ENCODE measurements around the gene RIT1.

DNA sequence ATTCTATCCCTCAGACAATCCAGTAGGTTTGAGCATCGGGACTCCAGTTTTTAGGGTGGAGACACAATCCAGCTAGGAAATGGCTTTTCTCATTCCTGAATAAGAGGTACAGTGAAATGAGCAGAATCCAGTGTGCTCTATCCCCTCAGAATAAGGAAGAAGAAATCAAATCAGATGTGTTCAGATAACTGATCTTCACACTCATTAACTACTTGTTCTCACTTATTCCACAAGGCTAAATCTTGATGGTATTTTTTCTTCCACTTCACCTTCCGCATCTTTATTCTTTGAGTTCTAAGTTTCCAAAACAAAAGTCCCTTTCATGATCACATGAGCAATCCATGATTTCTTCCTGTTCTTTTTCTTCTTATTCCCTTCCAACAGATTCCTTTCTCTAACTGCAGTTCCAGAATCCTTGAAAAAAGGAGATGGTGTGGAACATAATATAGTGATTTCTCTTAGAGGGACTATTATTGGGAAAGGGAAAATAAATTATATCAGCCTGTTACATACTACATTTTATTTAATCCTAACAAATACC, 50.1 kb downstream of the RIT1 start:
- TF ChIP-seq, protein P1, sequence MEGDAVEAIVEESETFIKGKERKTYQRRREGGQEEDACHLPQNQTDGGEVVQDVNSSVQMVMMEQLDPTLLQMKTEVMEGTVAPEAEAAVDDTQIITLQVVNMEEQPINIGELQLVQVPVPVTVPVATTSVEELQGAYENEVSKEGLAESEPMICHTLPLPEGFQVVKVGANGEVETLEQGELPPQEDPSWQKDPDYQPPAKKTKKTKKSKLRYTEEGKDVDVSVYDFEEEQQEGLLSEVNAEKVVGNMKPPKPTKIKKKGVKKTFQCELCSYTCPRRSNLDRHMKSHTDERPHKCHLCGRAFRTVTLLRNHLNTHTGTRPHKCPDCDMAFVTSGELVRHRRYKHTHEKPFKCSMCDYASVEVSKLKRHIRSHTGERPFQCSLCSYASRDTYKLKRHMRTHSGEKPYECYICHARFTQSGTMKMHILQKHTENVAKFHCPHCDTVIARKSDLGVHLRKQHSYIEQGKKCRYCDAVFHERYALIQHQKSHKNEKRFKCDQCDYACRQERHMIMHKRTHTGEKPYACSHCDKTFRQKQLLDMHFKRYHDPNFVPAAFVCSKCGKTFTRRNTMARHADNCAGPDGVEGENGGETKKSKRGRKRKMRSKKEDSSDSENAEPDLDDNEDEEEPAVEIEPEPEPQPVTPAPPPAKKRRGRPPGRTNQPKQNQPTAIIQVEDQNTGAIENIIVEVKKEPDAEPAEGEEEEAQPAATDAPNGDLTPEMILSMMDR (IDR thresholded peaks at IDR 0.05; ENCODE audit: poor library complexity, severe bottlenecking) = no peak
- TF ChIP-seq EP300 (conservative IDR thresholded peaks at IDR 0.05; ENCODE audit: poor library complexity, severe bottlenecking) (no peak), TAF1 (IDR thresholded peaks at IDR 0.05; ENCODE audit: low read depth) (no peak)
- TF ChIP-seq, protein P2, sequence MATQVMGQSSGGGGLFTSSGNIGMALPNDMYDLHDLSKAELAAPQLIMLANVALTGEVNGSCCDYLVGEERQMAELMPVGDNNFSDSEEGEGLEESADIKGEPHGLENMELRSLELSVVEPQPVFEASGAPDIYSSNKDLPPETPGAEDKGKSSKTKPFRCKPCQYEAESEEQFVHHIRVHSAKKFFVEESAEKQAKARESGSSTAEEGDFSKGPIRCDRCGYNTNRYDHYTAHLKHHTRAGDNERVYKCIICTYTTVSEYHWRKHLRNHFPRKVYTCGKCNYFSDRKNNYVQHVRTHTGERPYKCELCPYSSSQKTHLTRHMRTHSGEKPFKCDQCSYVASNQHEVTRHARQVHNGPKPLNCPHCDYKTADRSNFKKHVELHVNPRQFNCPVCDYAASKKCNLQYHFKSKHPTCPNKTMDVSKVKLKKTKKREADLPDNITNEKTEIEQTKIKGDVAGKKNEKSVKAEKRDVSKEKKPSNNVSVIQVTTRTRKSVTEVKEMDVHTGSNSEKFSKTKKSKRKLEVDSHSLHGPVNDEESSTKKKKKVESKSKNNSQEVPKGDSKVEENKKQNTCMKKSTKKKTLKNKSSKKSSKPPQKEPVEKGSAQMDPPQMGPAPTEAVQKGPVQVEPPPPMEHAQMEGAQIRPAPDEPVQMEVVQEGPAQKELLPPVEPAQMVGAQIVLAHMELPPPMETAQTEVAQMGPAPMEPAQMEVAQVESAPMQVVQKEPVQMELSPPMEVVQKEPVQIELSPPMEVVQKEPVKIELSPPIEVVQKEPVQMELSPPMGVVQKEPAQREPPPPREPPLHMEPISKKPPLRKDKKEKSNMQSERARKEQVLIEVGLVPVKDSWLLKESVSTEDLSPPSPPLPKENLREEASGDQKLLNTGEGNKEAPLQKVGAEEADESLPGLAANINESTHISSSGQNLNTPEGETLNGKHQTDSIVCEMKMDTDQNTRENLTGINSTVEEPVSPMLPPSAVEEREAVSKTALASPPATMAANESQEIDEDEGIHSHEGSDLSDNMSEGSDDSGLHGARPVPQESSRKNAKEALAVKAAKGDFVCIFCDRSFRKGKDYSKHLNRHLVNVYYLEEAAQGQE (IDR thresholded peaks at IDR 0.05; ENCODE audit: borderline replicate concordance) = no peak

Data from neural cell (in vitro differentiated cells).